HG03442 (cell line): Measurements from ENCODE around the gene TM4SF20.

ENCODE experiments used
- ATAC-seq: cut with Tn5 transposase; IDR thresholded peaks from one replicate; pipeline ENCODE4 v1.9.1; 2021; ENCODE audit warnings: mild to moderate bottlenecking, moderate library complexity; ENCODE audit not compliant: unreplicated experiment

TM4SF20 gene

GRCh38 chr2:227379095-227379494, at the start of gene TM4SF20:
TM4SF20 (minus strand) TSS chr2:227379306; CDS start chr2:227379268, 38 bp downstream.
- ATAC-seq: no peak

GRCh38 chr2:227428731-227429285, 49.7 kb upstream of the TM4SF20 start:
- ATAC-seq: no peak

- no peak for ATAC-seq
These were observed 44.8 kb upstream of the TM4SF20 start for GRCh38 chr2:227423656-227424499.

GRCh38 chr2:227420087-227421052, 41.3 kb upstream of the TM4SF20 start:
- ATAC-seq: no peak

- no peak for ATAC-seq
These were observed 37.6 kb upstream of the TM4SF20 start for GRCh38 chr2:227416701-227417100.

GRCh38 chr2:227415538-227416424, 36.7 kb upstream of the TM4SF20 start:
- peak; percentile 36 for ATAC-seq

- ATAC-seq: no peak
These were observed 35.7 kb upstream of the TM4SF20 start for GRCh38 chr2:227414846-227415245.

- ATAC-seq: no peak
These were observed 34.3 kb upstream of the TM4SF20 start for GRCh38 chr2:227413371-227413770.

- no peak for ATAC-seq
These were observed 33.8 kb upstream of the TM4SF20 start for GRCh38 chr2:227412877-227413276.

- no peak for ATAC-seq
These were observed 32.9 kb upstream of the TM4SF20 start for GRCh38 chr2:227411990-227412350.

- ATAC-seq: peak; percentile 77
These were observed 32.3 kb upstream of the TM4SF20 start for GRCh38 chr2:227411320-227411989.

GRCh38 chr2:227410191-227410590, 31.1 kb upstream of the TM4SF20 start:
- no peak for ATAC-seq

GRCh38 chr2:227407591-227408151, 28.6 kb upstream of the TM4SF20 start:
- no peak for ATAC-seq

GRCh38 chr2:227406177-227407031, 27.3 kb upstream of the TM4SF20 start:
- ATAC-seq: peak; percentile 35

GRCh38 chr2:227404585-227405271, 25.6 kb upstream of the TM4SF20 start:
- ATAC-seq: no peak

- no peak for ATAC-seq
These were observed 23.9 kb upstream of the TM4SF20 start for GRCh38 chr2:227402959-227403358.

- no peak for ATAC-seq
These were observed 23.2 kb upstream of the TM4SF20 start for GRCh38 chr2:227402321-227402720.

- no peak for ATAC-seq
These were observed 22.4 kb upstream of the TM4SF20 start for GRCh38 chr2:227401550-227401949.
